NB4 (cell line): Measurements from ENCODE around the gene COQ10B.

ENCODE experiments used
- DNase-seq: peaks from one replicate; pipeline ENCODE4 v3.0.0; 2010; ENCODE audit warnings: low read depth
- H3K4me3 ChIP-seq: one replicate; pipeline ENCODE4 v1.5.1; 2011; ENCODE audit warnings: mild to moderate bottlenecking, low read depth, low read length, moderate library complexity
- MYC ChIP-seq: IDR thresholded peaks from 2 replicates; pipeline ENCODE4 v1.6.1; 2011; ENCODE audit warnings: low read depth, low read length
- POLR2A ChIP-seq: IDR thresholded peaks from 2 replicates; pipeline ENCODE4 v1.6.1; 2011; ENCODE audit warnings: mild to moderate bottlenecking; ENCODE audit not compliant: insufficient read length; ENCODE audit errors: extremely low read depth
- TF ChIP-seq, protein P1 (sequence below): IDR thresholded peaks from 2 replicates; pipeline ENCODE4 v1.6.1; 2011; ENCODE audit warnings: low read depth, low read length
- TF ChIP-seq, protein P2 (sequence below): IDR thresholded peaks from one replicate; pipeline ENCODE4 v1.5.1; 2012; ENCODE audit warnings: low read depth, low read length

The COQ10B gene

DNA sequence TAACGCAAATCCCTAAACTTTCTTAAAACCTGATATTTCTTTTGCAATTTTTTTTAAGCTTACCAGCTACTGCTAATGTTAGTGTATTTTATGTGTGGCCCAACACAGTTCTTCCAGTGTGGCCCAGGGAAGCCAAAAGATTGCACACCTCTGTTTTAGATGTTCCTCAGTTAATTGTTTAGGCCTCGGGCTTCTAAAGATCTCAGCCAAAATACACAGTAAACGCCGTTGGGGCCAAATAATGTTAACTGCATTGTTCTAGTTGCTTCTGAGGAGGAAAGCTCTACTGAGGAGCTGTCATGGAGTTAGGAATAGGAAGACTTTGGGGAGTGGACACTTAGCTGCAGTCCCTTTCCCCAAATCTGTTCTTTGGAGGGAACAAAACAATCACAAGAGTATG is 48.8 kb downstream of the COQ10B start:
- peak overlapping the region; percentile 99 for H3K4me3 ChIP-seq
- no peak for DNase-seq
- TF ChIP-seq POLR2A = no peak
- TF ChIP-seq, protein P1, sequence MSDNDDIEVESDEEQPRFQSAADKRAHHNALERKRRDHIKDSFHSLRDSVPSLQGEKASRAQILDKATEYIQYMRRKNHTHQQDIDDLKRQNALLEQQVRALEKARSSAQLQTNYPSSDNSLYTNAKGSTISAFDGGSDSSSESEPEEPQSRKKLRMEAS = no peak
- no peak for TF ChIP-seq MYC
- TF ChIP-seq, protein P2, sequence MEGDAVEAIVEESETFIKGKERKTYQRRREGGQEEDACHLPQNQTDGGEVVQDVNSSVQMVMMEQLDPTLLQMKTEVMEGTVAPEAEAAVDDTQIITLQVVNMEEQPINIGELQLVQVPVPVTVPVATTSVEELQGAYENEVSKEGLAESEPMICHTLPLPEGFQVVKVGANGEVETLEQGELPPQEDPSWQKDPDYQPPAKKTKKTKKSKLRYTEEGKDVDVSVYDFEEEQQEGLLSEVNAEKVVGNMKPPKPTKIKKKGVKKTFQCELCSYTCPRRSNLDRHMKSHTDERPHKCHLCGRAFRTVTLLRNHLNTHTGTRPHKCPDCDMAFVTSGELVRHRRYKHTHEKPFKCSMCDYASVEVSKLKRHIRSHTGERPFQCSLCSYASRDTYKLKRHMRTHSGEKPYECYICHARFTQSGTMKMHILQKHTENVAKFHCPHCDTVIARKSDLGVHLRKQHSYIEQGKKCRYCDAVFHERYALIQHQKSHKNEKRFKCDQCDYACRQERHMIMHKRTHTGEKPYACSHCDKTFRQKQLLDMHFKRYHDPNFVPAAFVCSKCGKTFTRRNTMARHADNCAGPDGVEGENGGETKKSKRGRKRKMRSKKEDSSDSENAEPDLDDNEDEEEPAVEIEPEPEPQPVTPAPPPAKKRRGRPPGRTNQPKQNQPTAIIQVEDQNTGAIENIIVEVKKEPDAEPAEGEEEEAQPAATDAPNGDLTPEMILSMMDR = no peak

DNA sequence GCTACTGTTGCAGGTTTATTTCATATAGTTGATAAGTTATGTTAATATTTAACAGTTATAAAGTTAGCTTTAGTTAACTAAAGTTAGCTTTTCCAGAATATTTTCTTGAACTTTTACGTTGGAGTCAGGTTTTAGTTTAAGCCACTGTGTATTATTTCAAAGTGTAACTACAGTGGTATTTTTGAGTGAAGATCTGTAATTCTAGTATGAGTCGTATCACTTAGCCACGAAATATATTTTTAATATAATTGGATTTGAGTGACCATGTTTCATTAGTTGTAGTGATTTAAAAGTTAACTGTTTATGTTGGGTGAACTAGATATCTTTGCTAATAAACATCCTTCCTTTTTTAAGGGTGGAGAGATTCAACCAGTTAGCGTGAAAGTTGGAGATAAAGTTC is 49.3 kb downstream of the COQ10B start:
- H3K4me3 ChIP-seq = peak overlapping the region; percentile 99
- TF ChIP-seq, protein P1 = no peak
- TF ChIP-seq, protein P2 = no peak
- TF ChIP-seq POLR2A (no peak), MYC (no peak)
- DNase-seq = no peak

DNA sequence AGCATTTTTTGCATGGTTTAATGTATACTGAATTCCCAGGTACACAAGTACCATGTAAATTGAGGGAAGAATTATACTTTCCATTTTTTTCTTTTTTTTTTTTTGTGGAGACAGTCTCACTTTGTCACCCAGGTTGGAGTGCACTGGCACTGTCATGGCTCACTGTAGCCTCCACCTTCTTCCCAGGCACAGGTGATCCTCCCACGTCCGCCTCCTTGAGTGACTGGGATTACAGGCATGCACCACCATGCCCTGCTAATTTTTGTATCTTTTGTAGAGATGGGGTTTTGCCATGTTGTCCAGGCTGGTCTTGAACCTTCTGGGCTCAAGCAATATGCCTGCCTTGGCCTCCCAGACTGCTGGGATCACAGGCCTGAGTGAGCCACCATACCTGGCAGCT is 50.6 kb downstream of the COQ10B start:
- TF ChIP-seq, protein P1 = no peak
- TF ChIP-seq, protein P2 = no peak
- no peak for TF ChIP-seq MYC
- no peak for TF ChIP-seq POLR2A
- peak overlapping the region; percentile 99 for H3K4me3 ChIP-seq
- DNase-seq = no peak

DNA sequence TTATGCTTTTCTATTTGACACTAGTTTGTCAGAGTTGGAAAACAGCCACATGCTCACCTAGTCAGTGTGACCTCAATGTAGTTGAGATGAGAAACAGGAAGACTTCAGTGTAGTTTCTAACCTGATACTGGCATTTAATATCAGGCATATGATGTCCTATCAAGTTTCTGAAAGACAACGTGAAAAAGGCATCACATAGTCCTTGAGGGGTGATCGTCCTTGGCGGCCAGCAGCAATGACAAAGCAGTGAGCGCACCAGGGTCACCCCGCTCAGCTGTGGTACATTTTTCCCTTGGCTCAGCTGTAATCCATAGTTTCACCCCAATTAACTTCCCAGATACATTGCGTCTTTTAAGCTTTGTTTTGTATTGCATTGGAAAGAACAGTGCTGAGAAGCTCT is 51.2 kb downstream of the COQ10B start:
- no peak overlapping the region for H3K4me3 ChIP-seq
- DNase-seq = no peak
- no peak for TF ChIP-seq MYC
- no peak for TF ChIP-seq POLR2A
- TF ChIP-seq, protein P1 = no peak
- TF ChIP-seq, protein P2 = no peak

DNA sequence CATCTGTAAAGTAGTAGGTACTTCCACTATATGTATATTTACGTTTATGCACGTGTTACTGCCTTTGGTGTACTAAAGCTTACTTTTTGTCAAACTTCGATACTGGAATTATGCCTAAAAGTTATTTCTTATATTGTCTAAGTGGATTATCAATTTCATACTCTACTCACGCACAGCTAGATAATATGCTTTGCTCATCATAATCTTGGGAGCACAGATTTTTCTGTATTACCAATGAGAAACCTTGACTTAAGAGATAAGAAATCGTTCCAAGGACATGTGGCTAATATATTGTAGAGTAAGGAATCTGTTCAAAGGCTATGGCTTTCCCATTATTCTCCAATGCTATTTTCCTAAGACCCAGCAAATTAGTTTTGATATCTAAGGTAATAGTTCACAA is 53.3 kb downstream of the COQ10B start:
- TF ChIP-seq MYC = no peak
- TF ChIP-seq, protein P2 = no peak
- TF ChIP-seq, protein P1 = no peak
- TF ChIP-seq POLR2A = no peak

DNA sequence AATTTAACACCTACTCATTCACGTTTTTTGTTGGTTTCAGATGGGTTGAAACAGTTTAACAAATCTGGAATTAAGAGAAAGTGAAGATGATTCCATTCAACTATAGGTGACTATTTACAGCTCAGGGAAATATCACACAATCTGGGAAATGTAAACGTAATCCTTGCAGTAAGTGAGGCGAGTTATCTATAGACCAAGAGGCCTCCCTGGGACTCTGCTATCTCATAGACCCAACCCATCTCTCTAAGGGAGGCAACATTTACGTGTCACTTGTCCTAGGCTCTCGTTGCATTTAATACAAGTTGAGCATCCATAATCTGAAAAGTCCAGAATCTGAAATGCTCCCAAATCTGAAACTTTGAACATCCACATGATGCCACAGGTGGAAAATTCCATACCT is 60.6 kb downstream of the COQ10B start:
- no peak overlapping the region for H3K4me3 ChIP-seq
- no peak for DNase-seq
- TF ChIP-seq, protein P1 = no peak
- TF ChIP-seq POLR2A = no peak
- TF ChIP-seq, protein P2 = no peak
- no peak for TF ChIP-seq MYC

More for the DNA sequence above, 53.3 kb downstream of the COQ10B start:
- H3K4me3 ChIP-seq = no peak overlapping the region
- no peak for DNase-seq
